ENCODE data around the gene ARMC6.

DNA sequence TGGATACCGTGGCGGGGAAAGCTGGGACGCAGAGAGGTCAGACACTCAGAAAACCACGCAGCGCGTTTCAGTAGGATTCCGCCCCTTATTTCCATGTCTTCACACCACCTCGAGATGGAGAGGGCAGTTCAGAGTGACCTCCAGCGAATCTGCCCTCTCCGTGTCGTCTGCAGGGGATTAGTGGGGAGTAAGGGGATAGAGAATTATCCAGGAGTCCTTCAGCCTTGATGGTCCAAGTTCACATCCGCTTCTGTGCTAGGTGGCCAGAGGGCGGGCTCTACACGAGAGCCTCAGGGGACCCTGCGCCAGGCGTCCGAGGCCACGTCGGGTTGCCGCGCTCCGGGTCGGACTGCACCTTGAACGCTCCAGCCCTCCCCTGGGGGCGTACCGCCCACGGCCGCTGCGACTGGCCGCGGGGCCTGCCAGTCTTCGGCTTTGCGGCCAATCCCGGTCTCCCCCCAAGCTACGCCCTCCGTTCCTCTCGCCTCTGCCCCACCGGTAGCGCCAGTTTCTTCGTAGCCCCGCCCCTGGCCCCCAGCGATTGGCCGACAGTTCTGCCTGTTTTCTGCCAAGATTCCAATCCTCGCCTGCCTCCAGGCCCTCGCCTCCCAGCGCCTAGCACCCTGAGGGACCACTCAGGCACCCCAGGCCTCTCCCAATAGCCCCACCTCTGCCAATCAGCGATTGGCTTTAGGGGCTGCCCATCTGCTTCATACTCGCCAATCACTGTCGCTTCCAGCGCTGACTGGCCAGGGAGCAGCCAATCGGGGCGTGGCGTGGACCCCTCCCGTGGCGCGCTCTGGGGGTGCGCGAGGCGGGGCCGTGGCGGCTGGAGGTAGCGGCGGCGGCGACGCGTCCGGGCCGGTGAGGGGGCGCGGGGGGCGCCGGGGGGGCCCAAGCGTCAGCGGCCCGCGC, 30.0 kb downstream of the ARMC6 start, which contains the start of gene SLC25A42:
- TF ChIP-seq, protein P1, sequence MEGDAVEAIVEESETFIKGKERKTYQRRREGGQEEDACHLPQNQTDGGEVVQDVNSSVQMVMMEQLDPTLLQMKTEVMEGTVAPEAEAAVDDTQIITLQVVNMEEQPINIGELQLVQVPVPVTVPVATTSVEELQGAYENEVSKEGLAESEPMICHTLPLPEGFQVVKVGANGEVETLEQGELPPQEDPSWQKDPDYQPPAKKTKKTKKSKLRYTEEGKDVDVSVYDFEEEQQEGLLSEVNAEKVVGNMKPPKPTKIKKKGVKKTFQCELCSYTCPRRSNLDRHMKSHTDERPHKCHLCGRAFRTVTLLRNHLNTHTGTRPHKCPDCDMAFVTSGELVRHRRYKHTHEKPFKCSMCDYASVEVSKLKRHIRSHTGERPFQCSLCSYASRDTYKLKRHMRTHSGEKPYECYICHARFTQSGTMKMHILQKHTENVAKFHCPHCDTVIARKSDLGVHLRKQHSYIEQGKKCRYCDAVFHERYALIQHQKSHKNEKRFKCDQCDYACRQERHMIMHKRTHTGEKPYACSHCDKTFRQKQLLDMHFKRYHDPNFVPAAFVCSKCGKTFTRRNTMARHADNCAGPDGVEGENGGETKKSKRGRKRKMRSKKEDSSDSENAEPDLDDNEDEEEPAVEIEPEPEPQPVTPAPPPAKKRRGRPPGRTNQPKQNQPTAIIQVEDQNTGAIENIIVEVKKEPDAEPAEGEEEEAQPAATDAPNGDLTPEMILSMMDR (IDR thresholded peaks at IDR 0.05; ENCODE audit: insufficient read depth, low read depth, low read length), result no peak
- TF ChIP-seq EZH2 (IDR thresholded peaks at IDR 0.05; ENCODE audit: insufficient read depth, low read length), result no peak

Data from astrocyte (in vitro differentiated cells and primary cell).